Stimulated activated naive CD8-positive, alpha-beta T cell treated with anti-CD3 and anti-CD28 coated beads, Interleukin-15, Interleukin-2, amounts not matched to agents 100 ng/mL and 50 ng/mL, for 24 hours (primary cell): ENCODE results near the gene KCNG1.
A peak's percentile ranks its signal among the peaks of the same experiment; 100 is the strongest.
"Not testable (repeated sequence)": the region's sequence is repeated elsewhere in the genome, so short reads cannot be mapped to it uniquely, and the experiment has no call there.

ENCODE experiments used
- H3K27ac Mint-ChIP-seq: one replicate; pipeline ENCODE4 v1.8.0; 2021; ENCODE audit warnings: mild to moderate bottlenecking, mixed read lengths
- H3K27me3 Mint-ChIP-seq: one replicate; pipeline ENCODE4 v1.8.0; 2021; ENCODE audit warnings: mixed read lengths
- H3K36me3 Mint-ChIP-seq: one replicate; pipeline ENCODE4 v1.8.0; 2021; ENCODE audit warnings: low read depth, mixed read lengths
- H3K4me1 Mint-ChIP-seq: one replicate; pipeline ENCODE4 v1.8.0; 2021; ENCODE audit warnings: low read depth, mixed read lengths
- H3K4me3 Mint-ChIP-seq: one replicate; pipeline ENCODE4 v1.8.0; 2021; ENCODE audit warnings: mild to moderate bottlenecking, mixed read lengths
- H3K9me3 Mint-ChIP-seq: one replicate; pipeline ENCODE4 v1.8.0; 2021; ENCODE audit warnings: mixed read lengths

The KCNG1 gene

DNA sequence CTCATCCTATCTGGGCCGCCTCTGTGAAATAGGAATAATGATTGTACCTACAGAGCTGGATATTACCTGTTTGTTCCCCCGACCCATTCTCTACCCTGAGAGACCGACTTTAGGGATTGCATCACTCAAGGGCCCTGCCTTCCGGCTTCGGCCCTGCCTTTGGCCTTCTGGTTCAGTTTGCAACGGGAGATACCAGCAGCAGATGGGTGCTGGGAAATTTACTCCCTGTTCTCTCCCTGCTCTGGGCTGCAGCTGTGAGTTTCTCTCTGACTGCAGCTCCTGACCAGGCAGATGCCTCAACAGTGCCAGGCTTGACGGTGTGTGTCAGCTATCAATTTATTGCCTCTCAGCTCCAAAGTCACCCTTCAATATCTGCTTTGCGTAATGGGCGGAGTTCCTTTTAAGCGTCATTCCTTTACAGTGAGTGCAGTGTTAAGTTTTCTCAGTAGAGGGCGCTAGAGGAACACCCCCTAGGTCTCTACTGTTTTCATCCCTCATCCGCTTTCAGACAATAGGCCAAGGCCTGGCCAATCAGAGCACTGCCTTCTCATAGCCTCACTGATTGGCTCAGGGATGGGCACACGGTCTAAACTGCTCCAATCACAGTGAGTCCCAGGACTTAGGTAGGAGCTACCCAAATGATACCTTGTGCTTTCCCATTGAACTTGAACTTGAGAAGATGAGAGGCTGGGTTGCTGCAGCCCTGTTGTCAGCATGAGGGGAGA lies 30.0 kb downstream of the KCNG1 start:
- Mint-ChIP-seq H3K36me3 (no peaks in the 10 kb centered on the region), H3K27ac (peak overlapping the region; percentile 42), H3K4me1 (no peaks in the 10 kb centered on the region), H3K27me3 (no peaks in the 10 kb centered on the region), H3K9me3 (no peaks in the 10 kb centered on the region), H3K4me3 (no peak overlapping the region)

DNA sequence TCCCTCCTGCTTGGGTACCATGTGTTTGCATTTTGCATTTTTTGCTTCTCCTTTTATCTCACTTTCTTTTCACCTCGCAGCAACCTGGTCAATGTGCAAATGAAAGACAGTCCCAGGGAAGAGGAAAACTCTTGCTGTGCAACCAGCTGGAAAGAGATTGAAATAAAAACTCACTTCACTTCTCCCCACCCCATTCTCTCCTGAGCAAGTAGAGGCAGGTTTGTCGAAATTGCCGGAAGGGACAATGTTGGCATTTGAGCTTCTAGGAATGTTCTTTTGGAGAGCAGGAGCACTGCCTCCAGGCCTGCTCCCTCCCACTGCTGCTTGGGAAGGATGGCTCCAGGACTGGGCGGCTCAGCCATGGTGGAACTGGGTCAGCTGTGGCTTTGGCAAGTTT lies 30.6 kb downstream of the KCNG1 start:
- Mint-ChIP-seq H3K27ac (no peak overlapping the region), H3K9me3 (no peaks in the 10 kb centered on the region), H3K4me3 (no peak overlapping the region), H3K4me1 (no peaks in the 10 kb centered on the region), H3K36me3 (no peaks in the 10 kb centered on the region), H3K27me3 (peaks cover 4% of the 10 kb centered on the region)

DNA sequence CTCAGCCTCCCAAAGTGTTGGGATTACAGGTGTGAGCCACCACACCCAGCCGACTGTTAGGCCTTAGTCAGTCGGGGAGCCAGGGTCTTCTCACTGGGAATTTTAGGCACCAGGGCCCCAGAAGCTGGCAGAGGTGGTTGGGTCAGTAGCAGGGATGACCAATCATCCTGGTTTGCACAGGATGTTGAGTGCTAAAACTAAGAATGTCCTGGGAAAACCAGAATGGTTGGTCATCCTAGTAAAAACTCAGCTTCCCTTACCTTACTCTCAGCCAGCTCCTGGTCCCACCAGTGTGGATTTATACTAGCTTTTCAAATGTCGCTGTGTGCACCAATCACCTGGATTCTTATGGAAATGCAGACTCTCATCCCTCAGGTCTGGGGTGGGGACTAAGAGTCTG lies 31.8 kb downstream of the KCNG1 start:
- Mint-ChIP-seq H3K9me3 (no peaks in the 10 kb centered on the region), H3K36me3 (no peaks in the 10 kb centered on the region), H3K27ac (no peak overlapping the region), H3K4me1 (no peaks in the 10 kb centered on the region), H3K4me3 (no peak overlapping the region), H3K27me3 (peaks cover 14% of the 10 kb centered on the region)

DNA sequence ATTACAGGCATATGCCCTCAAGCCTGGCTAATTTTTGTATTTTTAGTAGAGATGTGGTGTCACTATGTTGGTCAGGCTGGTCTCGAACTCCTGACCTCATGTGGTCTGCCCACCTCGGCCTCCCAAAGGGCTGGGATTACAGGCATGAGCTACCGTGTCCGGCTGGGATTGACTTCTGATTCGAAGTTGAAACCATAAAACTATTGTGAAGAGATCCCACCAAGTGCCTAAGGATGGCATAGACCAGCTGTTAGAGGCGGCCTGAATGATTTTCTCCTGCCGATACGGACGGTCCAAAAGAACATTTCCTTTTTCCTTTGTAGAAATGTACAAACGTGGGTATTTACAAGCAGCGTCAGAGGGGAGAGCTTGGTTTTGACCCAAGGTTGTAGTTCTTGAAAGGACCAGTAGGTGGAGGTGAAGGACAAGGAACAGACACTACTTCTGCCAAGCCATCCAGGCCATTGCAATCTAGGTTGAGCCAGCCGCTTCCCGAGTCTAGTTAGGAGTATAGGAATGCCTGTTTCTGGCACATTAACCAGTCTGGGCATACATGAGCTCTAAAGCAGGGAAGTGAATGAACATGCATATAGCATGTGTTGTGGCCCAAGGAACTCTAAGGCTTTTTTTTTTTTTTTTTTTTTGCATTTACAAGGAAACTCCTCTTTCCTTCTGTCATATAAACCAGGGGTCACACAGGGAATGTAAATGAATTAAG lies 35.3 kb downstream of the KCNG1 start:
- Mint-ChIP-seq H3K27ac (peak overlapping the region; percentile 26), H3K9me3 (no peaks in the 10 kb centered on the region), H3K36me3 (no peaks in the 10 kb centered on the region), H3K4me3 (no peak overlapping the region), H3K4me1 (peaks cover 4% of the 10 kb centered on the region), H3K27me3 (peaks cover 31% of the 10 kb centered on the region)

DNA sequence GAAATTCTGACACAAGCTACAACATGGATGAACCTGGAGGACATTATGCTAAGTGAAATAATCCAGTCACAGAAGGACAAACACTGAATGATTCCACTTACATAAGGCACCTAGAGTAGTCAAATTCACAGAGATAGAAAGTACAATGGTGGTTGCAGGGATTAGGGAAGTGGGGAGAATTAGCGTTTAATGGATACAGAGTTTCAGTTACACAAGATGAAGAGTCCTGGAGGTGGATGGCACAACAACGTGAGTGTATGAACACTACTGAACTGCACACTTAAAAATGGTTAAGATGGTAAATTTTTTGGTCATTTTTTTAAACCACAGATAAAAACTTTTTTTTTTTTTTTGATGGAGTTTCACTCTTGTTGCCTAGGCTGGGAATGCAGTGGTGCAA lies 39.6 kb downstream of the KCNG1 start:
- H3K9me3 Mint-ChIP-seq, result no peaks in the 10 kb centered on the region
- no peaks in the 10 kb centered on the region for H3K36me3 Mint-ChIP-seq
- no peak overlapping the region for H3K27ac Mint-ChIP-seq
- peaks cover 38% of the 10 kb centered on the region for H3K4me1 Mint-ChIP-seq
- H3K4me3 Mint-ChIP-seq, result no peak overlapping the region
- H3K27me3 Mint-ChIP-seq, result peaks cover 45% of the 10 kb centered on the region

DNA sequence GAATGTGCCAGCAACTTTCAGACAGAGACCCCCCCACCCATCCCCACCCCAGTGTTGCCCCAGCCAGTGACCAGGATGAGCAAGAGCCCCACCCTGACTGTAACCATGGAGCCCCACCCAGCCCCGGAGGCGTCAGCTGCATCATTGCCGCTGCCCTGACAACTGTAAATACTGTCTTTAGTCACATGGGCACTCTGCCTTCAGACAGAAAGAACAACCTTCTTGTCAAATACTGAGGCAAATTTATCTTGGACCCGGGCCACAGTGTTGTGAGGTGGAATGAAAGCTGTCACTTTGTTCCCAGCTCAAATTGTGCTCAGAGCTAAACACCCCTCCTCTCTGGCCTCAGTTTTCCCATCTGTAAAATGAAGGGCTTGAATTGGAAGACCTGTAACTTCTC lies 40.5 kb downstream of the KCNG1 start:
- peak overlapping the region; percentile 67 for H3K27ac Mint-ChIP-seq
- H3K36me3 Mint-ChIP-seq, result no peaks in the 10 kb centered on the region
- peaks cover 40% of the 10 kb centered on the region for H3K4me1 Mint-ChIP-seq
- peaks cover 43% of the 10 kb centered on the region for H3K27me3 Mint-ChIP-seq
- H3K9me3 Mint-ChIP-seq, result no peaks in the 10 kb centered on the region
- H3K4me3 Mint-ChIP-seq, result no peak overlapping the region

DNA sequence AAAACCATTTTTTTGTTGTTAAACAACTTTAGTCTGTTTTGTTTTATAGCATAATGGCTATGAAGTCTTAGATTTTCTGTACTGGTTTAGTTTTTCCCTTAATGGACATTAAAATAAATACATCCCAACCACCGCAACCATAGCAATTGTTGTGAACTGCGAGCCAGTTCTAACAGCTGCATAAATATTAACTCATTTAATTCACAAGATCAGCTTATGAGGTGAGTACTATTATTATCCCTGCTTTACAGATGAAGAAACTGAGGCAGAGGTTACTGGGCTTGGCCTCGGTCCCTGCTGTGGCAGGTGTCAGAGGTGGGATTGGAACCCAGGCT lies 41.2 kb downstream of the KCNG1 start:
- peaks cover 39% of the 10 kb centered on the region for H3K27me3 Mint-ChIP-seq

DNA sequence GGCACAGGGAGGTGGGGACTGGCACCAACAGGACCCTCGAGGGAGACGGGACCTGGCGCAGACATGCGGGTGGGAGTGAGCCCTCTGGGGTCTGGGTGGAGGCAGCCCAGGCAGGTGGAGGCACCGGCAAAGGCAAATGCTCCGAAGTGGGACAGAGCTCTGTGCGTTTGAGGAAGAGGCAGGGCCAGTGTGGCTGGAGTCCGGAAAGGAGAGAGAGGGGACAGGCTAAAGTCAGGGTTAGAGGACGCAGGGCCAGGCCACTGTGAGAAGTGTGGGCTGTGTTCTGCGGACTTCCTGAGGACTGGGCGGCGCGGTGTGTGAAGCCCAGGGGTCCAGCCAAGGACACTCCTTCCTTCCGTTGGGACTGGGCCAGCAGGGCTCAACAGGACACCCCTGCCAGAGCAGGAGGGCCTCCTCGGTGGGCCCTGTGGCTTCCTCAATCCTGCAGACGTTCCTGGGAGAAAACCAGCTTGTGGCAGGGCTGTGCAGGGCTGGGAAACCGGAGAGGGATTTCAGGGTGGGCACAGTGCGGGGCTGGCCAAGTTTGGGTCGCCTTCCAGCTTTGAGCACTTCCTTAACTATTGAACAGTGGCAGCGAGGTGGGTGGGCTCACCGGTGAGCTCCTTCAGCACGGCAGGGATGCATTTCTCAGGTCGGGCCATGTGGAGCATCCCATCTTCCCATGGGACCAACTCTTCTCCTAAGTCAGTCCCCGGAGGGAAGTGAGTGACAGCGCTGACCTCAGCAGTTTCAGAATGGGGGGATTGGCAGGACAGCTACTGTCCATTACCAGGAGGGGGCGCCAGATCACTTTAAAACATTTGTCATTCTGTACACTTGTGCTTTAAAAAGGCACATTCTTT lies 41.8 kb downstream of the KCNG1 start:
- peak overlapping the region; percentile 95 for H3K27ac Mint-ChIP-seq
- no peaks in the 10 kb centered on the region for H3K9me3 Mint-ChIP-seq
- H3K27me3 Mint-ChIP-seq, result peaks cover 33% of the 10 kb centered on the region
- H3K36me3 Mint-ChIP-seq, result no peaks in the 10 kb centered on the region
- H3K4me1 Mint-ChIP-seq, result peaks cover 40% of the 10 kb centered on the region
- H3K4me3 Mint-ChIP-seq, result peak overlapping the region; percentile 62

More for the DNA sequence above, 41.2 kb downstream of the KCNG1 start:
- Mint-ChIP-seq H3K4me3 (no peak overlapping the region), H3K27ac (peak overlapping the region; percentile 95), H3K9me3 (no peaks in the 10 kb centered on the region), H3K4me1 (peaks cover 40% of the 10 kb centered on the region), H3K36me3 (no peaks in the 10 kb centered on the region)

DNA sequence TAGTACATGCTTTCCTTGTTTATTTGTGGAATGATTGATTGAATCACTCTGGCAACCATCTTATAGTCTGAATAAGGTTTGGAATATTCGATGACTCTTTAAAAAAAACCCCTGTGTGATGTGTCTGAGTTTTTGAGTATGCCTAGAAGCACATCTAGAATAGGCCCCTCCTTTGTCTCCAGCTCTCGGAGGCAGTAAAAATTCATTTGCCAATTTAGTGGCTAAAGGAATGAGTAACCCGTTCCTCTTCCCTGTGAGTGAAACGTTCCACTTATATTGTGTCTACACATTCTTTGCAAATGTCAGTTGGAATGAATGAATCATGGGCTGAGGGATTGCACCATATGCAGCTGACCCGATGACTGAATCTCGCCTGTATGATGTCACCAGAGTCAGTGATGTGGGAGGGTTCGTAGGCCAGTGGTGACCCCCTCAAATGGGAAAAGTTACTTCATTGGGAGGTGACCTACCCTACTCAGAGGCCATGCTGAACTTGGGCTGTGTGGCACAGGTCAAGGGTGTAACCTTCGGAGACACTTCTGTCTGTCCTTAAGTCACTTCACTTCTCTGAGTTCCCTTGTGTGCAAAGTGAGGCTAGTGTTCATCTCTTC lies 42.7 kb downstream of the KCNG1 start:
- Mint-ChIP-seq H3K36me3 (no peaks in the 10 kb centered on the region), H3K4me1 (peaks cover 40% of the 10 kb centered on the region), H3K27ac (peak overlapping the region; percentile 95), H3K9me3 (no peaks in the 10 kb centered on the region), H3K27me3 (peaks cover 31% of the 10 kb centered on the region), H3K4me3 (peak overlapping the region; percentile 54)

DNA sequence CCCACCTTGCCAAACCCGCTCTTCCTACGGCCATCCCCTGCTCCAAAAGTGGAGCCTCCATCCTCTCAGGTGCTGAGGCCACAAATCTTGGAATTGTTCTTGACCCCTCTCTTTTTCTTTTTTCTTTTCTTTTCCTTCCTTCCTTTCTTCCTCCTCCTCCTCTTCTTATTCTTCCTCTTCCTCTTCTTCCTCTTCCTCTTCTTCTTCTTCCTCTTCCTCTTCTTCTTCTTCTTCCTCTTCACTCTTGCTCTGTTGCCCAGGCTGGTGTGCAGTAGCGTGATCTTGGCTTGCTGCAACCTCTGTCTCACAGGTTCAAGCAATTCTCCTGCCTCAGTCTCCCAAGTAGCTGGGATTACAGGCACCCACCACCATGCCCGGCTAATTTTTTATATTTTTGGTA lies 44.4 kb downstream of the KCNG1 start:
- H3K27ac Mint-ChIP-seq, result peak overlapping the region; percentile 95
- not testable (repeated sequence) for H3K36me3 Mint-ChIP-seq, H3K9me3 Mint-ChIP-seq, H3K4me3 Mint-ChIP-seq
- H3K4me1 Mint-ChIP-seq, result peaks cover 40% of the 10 kb centered on the region
- H3K27me3 Mint-ChIP-seq, result peaks cover 29% of the 10 kb centered on the region

DNA sequence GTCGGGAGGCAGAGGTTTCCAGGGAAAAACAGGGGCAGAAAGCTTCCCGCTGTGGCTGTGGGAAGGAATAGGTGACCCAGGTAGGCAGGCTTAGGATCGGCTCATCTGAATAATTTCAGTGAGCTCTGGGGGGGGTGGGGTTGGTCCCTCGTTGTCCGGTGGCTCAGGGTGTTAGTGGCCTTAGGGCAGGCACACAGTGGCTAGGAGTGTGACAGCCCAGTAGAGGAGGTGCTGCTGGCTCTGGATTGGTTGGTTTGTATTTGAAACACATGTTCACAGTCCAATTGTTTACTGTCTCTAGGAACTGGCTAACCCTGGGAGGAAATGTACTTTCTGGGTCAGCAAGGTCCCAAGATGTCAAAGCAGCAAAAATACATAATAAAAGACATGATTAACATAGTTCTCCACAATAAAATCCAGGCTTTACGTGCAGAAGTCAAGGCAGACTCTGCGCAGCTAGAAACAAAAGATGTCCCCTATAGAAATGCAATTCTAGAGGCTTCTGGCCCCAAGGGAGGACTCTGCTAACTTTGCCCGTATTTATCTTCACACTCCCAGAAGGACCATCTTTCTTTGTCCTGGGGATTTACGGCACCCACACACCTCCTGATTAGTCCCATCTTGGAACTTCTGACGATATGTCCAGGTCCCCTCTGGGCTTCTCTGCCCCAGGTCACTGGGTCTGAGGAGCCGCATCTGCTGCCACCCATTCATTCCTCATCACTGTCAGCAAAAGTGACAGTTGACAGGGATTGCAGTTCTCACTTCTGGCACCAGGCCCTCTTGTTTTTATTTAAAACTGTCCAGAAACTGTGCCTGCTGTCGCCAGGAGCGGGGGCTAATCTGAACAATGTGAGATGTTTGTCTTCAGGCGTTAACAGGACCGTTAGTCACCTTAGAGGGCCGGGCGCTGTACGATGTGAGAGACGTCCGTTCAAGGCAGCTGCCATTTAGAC lies 45.6 kb downstream of the KCNG1 start:
- Mint-ChIP-seq H3K9me3 (no peaks in the 10 kb centered on the region), H3K36me3 (no peaks in the 10 kb centered on the region), H3K27me3 (peaks cover 17% of the 10 kb centered on the region), H3K27ac (no peak overlapping the region), H3K4me3 (no peak overlapping the region), H3K4me1 (peaks cover 37% of the 10 kb centered on the region)

DNA sequence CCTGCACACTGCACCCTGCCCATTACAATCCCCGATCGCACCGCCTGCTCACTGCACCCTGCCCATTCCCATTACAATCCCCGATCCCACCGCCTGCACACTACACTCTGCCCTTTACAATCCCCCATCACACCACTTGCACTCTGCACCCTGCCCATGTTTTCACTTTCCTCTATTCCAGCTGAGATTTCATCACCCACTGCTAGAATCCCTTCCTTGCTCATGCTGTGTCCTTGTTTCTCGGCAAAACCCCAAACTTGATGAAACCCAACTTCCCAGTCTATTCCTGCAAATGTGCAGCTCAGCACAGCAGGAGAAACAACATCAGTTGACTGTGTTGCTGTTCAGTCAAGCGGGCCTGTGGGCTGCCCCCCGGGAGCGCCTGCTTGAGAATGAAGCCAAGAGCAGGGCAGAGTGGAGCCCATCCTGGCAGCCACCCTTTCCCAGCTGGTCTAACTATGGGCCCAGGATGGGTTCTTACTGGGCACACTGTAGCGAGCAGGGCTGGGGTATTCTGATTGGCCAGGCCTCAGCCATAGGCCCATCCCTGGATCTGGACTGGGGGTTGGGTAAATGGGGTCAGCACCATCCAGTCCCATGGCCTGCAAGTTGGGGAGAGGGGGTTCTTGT lies 47.1 kb downstream of the KCNG1 start:
- H3K27me3 Mint-ChIP-seq, result peaks cover 13% of the 10 kb centered on the region
- H3K27ac Mint-ChIP-seq, result no peak overlapping the region
- no peaks in the 10 kb centered on the region for H3K36me3 Mint-ChIP-seq
- H3K4me3 Mint-ChIP-seq, result no peak overlapping the region
- peaks cover 27% of the 10 kb centered on the region for H3K4me1 Mint-ChIP-seq
- H3K9me3 Mint-ChIP-seq, result no peaks in the 10 kb centered on the region

DNA sequence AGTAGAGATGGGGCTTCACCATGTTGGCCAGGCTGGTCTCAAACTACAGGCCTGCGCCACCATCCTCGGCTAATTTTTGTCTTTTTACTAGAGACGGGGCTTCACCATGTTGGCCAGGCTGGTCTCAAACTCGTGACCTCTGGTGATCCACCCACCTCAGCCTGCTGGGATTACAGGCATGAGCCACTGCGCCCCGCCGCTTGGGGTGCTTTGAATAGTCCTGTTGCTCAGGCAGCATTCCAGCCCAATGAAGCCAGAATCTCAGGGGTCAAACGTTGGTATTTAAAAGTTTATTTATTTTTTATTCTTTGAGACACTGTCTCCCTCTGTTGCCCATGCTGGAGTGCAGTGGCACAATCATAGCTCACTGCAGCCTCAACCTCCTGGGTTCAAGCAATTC lies 53.0 kb downstream of the KCNG1 start:
- Mint-ChIP-seq H3K9me3 (no peaks in the 10 kb centered on the region), H3K36me3 (no peaks in the 10 kb centered on the region), H3K27ac (no peak overlapping the region), H3K27me3 (peaks cover 4% of the 10 kb centered on the region), H3K4me3 (no peak overlapping the region), H3K4me1 (no peaks in the 10 kb centered on the region)

DNA sequence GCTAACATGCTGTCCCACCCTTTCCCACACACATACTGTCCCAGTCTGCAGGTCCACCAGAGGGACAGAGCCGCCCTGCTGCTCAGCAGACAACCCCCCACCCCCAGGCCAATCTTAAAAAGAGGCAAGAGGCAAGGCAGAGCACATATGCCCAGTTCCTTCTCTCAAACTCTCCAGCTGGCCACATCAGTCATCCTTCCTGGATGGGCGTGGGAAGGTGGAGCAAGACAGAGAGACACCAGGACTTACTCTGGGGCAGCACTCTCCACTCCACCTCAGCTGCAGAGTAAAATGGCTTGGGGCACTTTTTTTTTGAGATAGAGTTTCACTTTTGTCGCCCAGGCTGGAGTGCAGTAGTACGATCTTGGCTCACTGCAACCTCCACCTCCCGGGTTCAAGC lies 53.5 kb downstream of the KCNG1 start:
- Mint-ChIP-seq H3K9me3 (no peaks in the 10 kb centered on the region), H3K4me1 (no peaks in the 10 kb centered on the region), H3K4me3 (no peak overlapping the region), H3K36me3 (no peaks in the 10 kb centered on the region), H3K27me3 (no peaks in the 10 kb centered on the region), H3K27ac (no peak overlapping the region)
